PC-3 (cell line): ENCODE measurements around the gene SRRM3. TPM values are rescaled to one million over a fixed set of nuclear protein-coding genes. Genes with fewer than 3 reads are reported as not detected.
"Not testable (repeated sequence)": the region's sequence is repeated elsewhere in the genome, so short reads cannot be mapped to it uniquely, and the experiment has no call there.

ENCODE experiments used
- ATAC-seq: fragments of 200-7000 bp; cut with Tn5 transposase; 2 replicates; pipeline ENCODE4 v1.9.1; 2020; ENCODE audit warnings: mild to moderate bottlenecking, moderate library complexity
- BruUV-seq: library from RNA; stranded (reverse); fragments of 400-500 nt; replicated peaks from 2 replicates; lab custom pipeline; 2021; lab: Mats Ljungman, UMichigan
- CTCF ChIA-PET: fragments of 300-600 bp; sonication (Branson Sonifier 250); formaldehyde crosslinking; loops from one replicate; lab custom pipeline; 2022; ENCODE audit warnings: antibody characterized with exemption; lab: Charles Lee
- POLR2A ChIA-PET: fragments of 300-600 bp; sonication (Branson Sonifier 250); formaldehyde crosslinking; loops from one replicate; lab custom pipeline; 2022; ENCODE audit warnings: antibody characterized with exemption; ENCODE audit not compliant: unreplicated experiment; lab: Charles Lee
- DNase-seq: peaks from one replicate; pipeline ENCODE4 v3.0.0-alpha.2; 2015
- H2AFZ ChIP-seq: fragments of 300-600 bp; sonication (generic); 2 replicates; pipeline ENCODE4 v1.6.0; 2016; ENCODE audit warnings: antibody characterized with exemption, low read length
- H3F3A ChIP-seq: fragments of 300-600 bp; sonication (generic); one replicate; pipeline ENCODE4 v1.6.0; 2017; ENCODE audit warnings: antibody characterized with exemption, low read length, control low read depth, mild to moderate bottlenecking; ENCODE audit not compliant: unreplicated experiment
- H3K27ac ChIP-seq: fragments of 300-600 bp; sonication (generic); 2 replicates; pipeline ENCODE4 v1.5.1; 2016; ENCODE audit warnings: mild to moderate bottlenecking, low read length
- H3K27me3 ChIP-seq: fragments of 300-600 bp; sonication (generic); 2 replicates; pipeline ENCODE4 v1.6.1; 2016; ENCODE audit warnings: low read length, mixed read lengths
- H3K36me3 ChIP-seq: fragments of 300-600 bp; sonication (generic); 2 replicates; pipeline ENCODE4 v1.6.1; 2016; ENCODE audit warnings: low read depth, mixed run types, low read length, mixed read lengths
- H3K4me1 ChIP-seq: fragments of 300-600 bp; sonication (generic); 2 replicates; pipeline ENCODE4 v1.5.1; 2016; ENCODE audit warnings: low read length; ENCODE audit not compliant: insufficient read depth
- H3K4me2 ChIP-seq: fragments of 300-600 bp; sonication (generic); 2 replicates; pipeline ENCODE4 v1.6.0; 2016; ENCODE audit warnings: low read length
- H3K4me3 ChIP-seq: fragments of 300-600 bp; sonication (generic); 2 replicates; pipeline ENCODE4 v1.5.1; 2016; ENCODE audit warnings: mild to moderate bottlenecking, low read length, mixed read lengths
- H3K79me2 ChIP-seq: fragments of 300-600 bp; sonication (generic); 2 replicates; pipeline ENCODE4 v1.6.1; 2017; ENCODE audit warnings: low read length, mixed read lengths
- H3K9ac ChIP-seq: fragments of 300-600 bp; sonication (generic); 2 replicates; pipeline ENCODE4 v1.6.0; 2016; ENCODE audit warnings: mild to moderate bottlenecking, low read length
- H3K9me2 ChIP-seq: fragments of 300-600 bp; sonication (generic); replicated peaks from 2 replicates; pipeline ENCODE4 v1.6.1; 2016; ENCODE audit warnings: mixed run types, low read length, mixed read lengths
- H3K9me3 ChIP-seq: fragments of 300-600 bp; sonication (generic); 2 replicates; pipeline ENCODE4 v1.6.1; 2016; ENCODE audit warnings: low read length, mixed read lengths
- H4K20me1 ChIP-seq: fragments of 300-600 bp; sonication (generic); 2 replicates; pipeline ENCODE4 v1.6.1; 2016; ENCODE audit warnings: low read length, mixed read lengths
- CTCF ChIP-seq: fragments of 300-600 bp; sonication (generic); conservative IDR thresholded peaks from 2 replicates; pipeline ENCODE4 v1.5.1; 2017; ENCODE audit warnings: antibody characterized with exemption, low read depth, mild to moderate bottlenecking, low read length
- EZH2 ChIP-seq: fragments of 300-600 bp; sonication (generic); IDR thresholded peaks from one replicate; pipeline ENCODE4 v1.6.1; 2017; ENCODE audit warnings: antibody characterized with exemption, mild to moderate bottlenecking, low read length; ENCODE audit not compliant: unreplicated experiment
- EZH2phosphoT487 ChIP-seq: fragments of 300-600 bp; sonication (generic); IDR thresholded peaks from 2 replicates; pipeline ENCODE4 v1.6.1; 2018; ENCODE audit warnings: mild to moderate bottlenecking, antibody characterized with exemption, low read length, borderline replicate concordance
- intact Hi-C: fragments of 100-400 bp; cut with micrococcal nuclease; formaldehyde crosslinking; loops from 2 replicates; pipeline ENCODE4 v1.9.0; 2023
- total RNA-seq: library from RNA; depleted of rRNA; stranded (reverse); fragments of >200 nt; gene quantifications from 2 replicates; pipeline ENCODE4 v1.2.3, GENCODE V29; 2014

The SRRM3 gene
- total RNA-seq, 1 experiment from 2014 or later: 0.66 TPM

DNA sequence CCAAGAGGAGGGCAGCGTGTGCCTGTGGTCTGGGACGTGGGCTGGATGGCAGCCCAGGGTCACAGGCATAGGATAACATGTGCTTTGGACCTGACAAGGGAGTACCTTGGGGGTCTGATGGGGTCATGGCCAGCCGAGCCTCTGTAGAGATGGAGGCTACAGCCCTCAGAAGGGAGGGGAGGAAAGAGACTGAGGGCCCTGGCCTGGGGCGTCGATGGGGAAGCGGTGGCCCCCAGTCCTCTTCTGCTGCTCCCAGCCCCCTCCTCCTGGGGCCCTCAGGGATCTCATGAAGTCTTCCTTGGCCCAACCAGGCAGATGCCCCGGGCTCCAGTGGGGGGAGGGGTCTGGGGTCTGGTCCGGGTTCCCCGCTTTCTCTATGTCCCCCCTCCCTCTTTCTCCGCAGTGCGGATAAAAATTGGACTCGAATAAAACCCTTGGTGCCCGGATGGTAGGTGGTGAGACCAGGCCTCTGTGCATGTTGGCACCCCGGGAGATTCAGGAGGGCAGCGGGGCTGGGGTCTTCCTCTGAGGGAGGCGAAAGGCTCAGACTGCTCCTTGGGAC, 85.2 kb downstream of the SRRM3 start:
- Histone ChIP-seq H4K20me1 (no peaks in the 10 kb centered on the region), H3K36me3 (no peaks in the 10 kb centered on the region), H3K4me3 (no peak overlapping the region), H3K4me2 (no peak overlapping the region), H2AFZ (no peak overlapping the region), H3K79me2 (no peaks in the 10 kb centered on the region), H3K4me1 (peaks cover 8% of the 10 kb centered on the region), H3K9me2 (no peaks in the 10 kb centered on the region), H3K27ac (no peak overlapping the region), H3K9me3 (no peaks in the 10 kb centered on the region), H3K27me3 (peaks cover 4% of the 10 kb centered on the region), H3F3A (no peaks in the 10 kb centered on the region), H3K9ac (no peak overlapping the region)
- ATAC-seq (no peak), DNase-seq (no peak)
- CTCF ChIA-PET: no interaction called here
- BruUV-seq: no TSS peak
- intact Hi-C loops: no loop called here
- POLR2A ChIA-PET: no interaction called here
- TF ChIP-seq EZH2: no peak

GRCh38 chr7:76290847-76291350, 89.2 kb downstream of the SRRM3 start:
- intact Hi-C loops: loop anchor here (1.0 kb wide), 4 partner anchors 23 to 113 kb away; no protein-coding TSS in a partner anchor
- H3K9me3 ChIP-seq, H3K9me2 ChIP-seq, H3K36me3 ChIP-seq, H3F3A ChIP-seq, BruUV-seq, H3K27me3 ChIP-seq, DNase-seq, H3K79me2 ChIP-seq, ATAC-seq, H4K20me1 ChIP-seq: not testable (repeated sequence)
- Histone ChIP-seq H3K9ac (peak overlapping the region; percentile 33), H3K4me1 (peaks cover 34% of the 10 kb centered on the region), H3K4me2 (peak overlapping the region; percentile 49), H3K27ac (peak overlapping the region; percentile 80), H3K4me3 (peak overlapping the region; percentile 17; the same call in 1 of the 2 replicates), H2AFZ (peak overlapping the region; percentile 39)
- ChIA-PET POLR2A (interaction anchor here (0.6 to 1.0 kb wide), 2 partner anchors 14 to 124 kb away, joined by 4 read pairs; no protein-coding TSS in a partner anchor), CTCF (interaction anchor here (0.5 to 2.0 kb wide), 6 partner anchors 8 to 562 kb away, joined by 3 to 32 read pairs (median 6); partner anchors contain the start of gene HSPB1)

DNA sequence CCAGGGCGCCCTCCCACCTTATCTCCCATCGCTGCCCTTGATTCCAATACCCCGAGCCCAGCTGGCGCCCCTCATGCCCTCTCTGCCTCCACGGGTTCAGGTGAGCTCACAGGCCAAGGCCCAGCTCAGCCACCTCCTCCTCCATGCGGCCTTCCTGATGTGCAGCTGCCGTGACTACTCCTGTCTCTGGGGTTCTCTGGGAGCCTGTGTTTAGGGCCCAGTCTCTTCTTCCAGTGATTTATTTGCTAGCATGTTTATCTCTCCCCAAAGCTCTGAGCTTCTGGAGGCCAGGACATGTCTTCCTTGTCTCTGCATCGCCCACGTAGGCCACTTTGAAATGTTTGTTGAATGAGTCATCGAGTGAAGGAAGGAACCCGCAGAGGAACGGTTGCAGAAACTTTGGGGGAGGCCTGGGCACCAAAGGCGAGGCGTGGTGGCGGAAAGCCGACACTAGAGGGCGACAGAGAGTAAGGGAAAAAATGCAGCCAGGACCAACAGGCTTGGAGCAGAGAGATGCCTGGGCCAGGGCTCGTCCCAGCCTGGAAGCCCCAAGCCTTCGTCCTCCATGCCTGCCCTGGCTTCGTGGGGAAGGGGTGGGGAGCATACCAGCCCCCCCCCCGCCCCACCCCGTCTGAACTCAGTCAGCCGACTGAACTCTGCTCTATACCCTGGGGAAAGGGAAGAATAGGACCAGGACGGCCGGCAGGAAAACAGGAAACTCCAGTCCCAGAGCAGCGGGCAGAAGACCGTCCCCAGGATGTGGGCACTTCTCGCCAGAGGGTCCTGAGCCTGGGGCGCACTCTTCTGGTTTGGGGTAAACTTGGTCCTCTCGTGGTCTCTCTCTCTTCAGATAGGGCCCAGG, 89.9 kb downstream of the SRRM3 start:
- no TSS peak for BruUV-seq
- ChIA-PET CTCF (interaction anchor here (0.5 to 2.0 kb wide), 6 partner anchors 9 to 563 kb away, joined by 3 to 32 read pairs (median 6); partner anchors contain the start of gene HSPB1), POLR2A (interaction anchor here (0.6 to 0.7 kb wide), 2 partner anchors 12 to 125 kb away, joined by 4 to 6 read pairs; no protein-coding TSS in a partner anchor)
- H3K27ac ChIP-seq: peak overlapping the region; percentile 89
- intact Hi-C loops: loop anchor here (1.0 kb wide), 4 partner anchors 23 to 113 kb away; no protein-coding TSS in a partner anchor
- no peaks in the 10 kb centered on the region for H3K36me3 ChIP-seq
- H4K20me1 ChIP-seq: no peaks in the 10 kb centered on the region
- H3K9me2 ChIP-seq: no peaks in the 10 kb centered on the region
- peak overlapping the region; percentile 88 for H3K4me2 ChIP-seq
- ATAC-seq: peak; percentile 78
- H3K4me1 ChIP-seq: peaks cover 34% of the 10 kb centered on the region
- DNase-seq: peak; percentile 99
- peak overlapping the region; percentile 91 for H2AFZ ChIP-seq
- no peaks in the 10 kb centered on the region for H3K9me3 ChIP-seq
- H3K4me3 ChIP-seq: peak overlapping the region; percentile 62; the same call in 1 of the 2 replicates
- H3K79me2 ChIP-seq: no peaks in the 10 kb centered on the region
- H3K9ac ChIP-seq: peak overlapping the region; percentile 72
- H3F3A ChIP-seq: no peaks in the 10 kb centered on the region
- no peaks in the 10 kb centered on the region for H3K27me3 ChIP-seq
- TF ChIP-seq CTCF (peak; percentile 90), EZH2phosphoT487 (no peak)
